GM10248 (cell line): Measurements from ENCODE around the gene MORN3.

Source experiments
- CTCF ChIA-PET: fragments of 300-600 bp; sonication (Branson Sonifier 250); formaldehyde crosslinking; extraction: SDS; loops from one replicate; lab custom pipeline; 2021; ENCODE audit warnings: antibody characterized with exemption; lab: Yijun Ruan, JAX
- POLR2A ChIA-PET: fragments of 350-650 bp; sonication (Branson Sonifier 250); formaldehyde crosslinking; extraction: SDS; loops from one replicate; lab custom pipeline; 2020; ENCODE audit warnings: antibody characterized with exemption; lab: Yijun Ruan, JAX
- DNase-seq: peaks from one replicate; pipeline ENCODE4 v3.0.0; 2012; ENCODE audit errors: extremely low spot score
- CTCF ChIP-seq: IDR thresholded peaks from 2 replicates; pipeline ENCODE4 v1.5.1; 2012; ENCODE audit warnings: mild to moderate bottlenecking, low read depth; ENCODE audit errors: extremely low read depth, missing control alignments, control extremely low read depth

The MORN3 gene

GRCh38 chr12:121656122-121656521 lies 13.3 kb downstream of the MORN3 start:
- TF ChIP-seq CTCF, result no peak
- ChIA-PET POLR2A (no interaction called here), CTCF (interaction anchor here (1.3 to 2.1 kb wide), 5 partner anchors 9 to 31 kb away, joined by 3 to 11 read pairs (median 4); partner anchors contain the start of gene MORN3)
- no peak for DNase-seq

- ChIA-PET CTCF (interaction anchor here (1.1 kb wide), 2 partner anchors 15 to 27 kb away, joined by 3 to 6 read pairs; no protein-coding TSS in a partner anchor), POLR2A (no interaction called here)
- no peak for DNase-seq
Measured at GRCh38 chr12:121653999-121654398, 15.5 kb downstream of the MORN3 start.

DNA sequence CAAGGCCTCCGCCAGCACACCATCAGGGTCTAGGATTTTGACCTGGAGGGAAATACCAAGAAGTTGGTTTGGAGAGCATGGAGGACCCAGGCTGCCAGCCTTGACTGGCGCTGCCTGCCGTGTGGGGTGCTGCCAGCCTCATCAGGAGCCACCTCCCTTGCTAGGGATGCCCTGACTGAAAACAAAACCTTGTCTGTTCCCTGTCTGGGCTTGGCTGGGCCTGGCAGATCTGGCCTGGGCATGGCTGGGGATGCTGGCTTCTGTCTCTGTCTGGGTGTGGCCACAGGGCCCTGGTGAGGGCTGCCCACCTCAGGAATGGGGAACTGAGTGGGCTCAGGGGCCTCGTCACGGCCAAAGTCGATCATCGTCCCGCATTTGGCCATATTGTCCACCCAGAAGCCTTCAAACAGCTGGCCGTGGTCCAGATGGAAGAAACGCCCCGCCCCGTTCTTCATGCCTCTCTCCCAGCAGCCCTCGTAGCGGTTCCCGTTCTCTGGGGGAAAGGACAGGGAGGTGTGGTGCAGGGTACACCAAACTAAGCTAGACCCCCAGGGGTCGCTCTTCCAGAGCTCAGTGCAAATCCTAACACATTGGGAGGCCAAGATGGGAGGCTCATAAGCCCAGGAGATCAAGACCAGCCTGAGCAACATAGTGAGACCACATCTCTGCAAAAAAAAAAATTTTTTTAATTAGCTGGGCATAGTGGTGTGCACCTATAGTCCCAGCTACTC lies 16.5 kb downstream of the MORN3 start:
- DNase-seq, result no peak
- TF ChIP-seq CTCF, result no peak
- ChIA-PET POLR2A (interaction anchor here (0.5 to 1.0 kb wide), 3 partner anchors 11 to 563 kb away, joined by 3 to 4 read pairs (median 3); no protein-coding TSS in a partner anchor), CTCF (interaction anchor here (1.1 kb wide), 2 partner anchors 14 to 100 kb away, joined by 3 to 6 read pairs; no protein-coding TSS in a partner anchor)

More at GRCh38 chr12:121653999-121654398, 15.5 kb downstream of the MORN3 start:
- no peak for TF ChIP-seq CTCF

DNA sequence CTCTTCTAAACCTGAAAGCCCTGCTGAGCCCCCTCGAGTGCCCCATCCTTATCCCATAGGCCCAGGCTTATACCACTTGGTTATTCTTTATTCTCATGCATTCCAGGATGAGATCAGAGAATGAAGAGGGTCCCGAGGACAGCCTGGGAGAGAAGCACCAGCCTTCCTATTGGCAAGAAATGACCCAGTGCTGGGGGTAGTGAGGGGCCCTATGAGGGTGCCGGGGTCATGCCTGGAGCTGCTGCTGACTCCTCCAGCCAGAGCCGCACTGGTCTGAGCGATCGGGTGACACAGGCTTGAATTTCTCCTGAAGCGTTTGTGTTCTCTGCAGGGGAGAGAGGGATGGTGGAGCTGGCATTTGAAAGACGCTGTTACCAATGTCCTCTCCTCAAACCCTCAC lies 18.1 kb downstream of the MORN3 start:
- ChIA-PET CTCF (interaction anchor here (0.6 to 2.4 kb wide), 6 partner anchors 15 to 353 kb away, joined by 3 to 5 read pairs (median 4); partner anchors contain the start of genes ORAI1 and RHOF), POLR2A (interaction anchor here (0.8 kb wide), 1 partner anchor 20 kb away, joined by 3 read pairs; no protein-coding TSS in a partner anchor)
- DNase-seq, result no peak
- no peak for TF ChIP-seq CTCF

GRCh38 chr12:121649819-121650353 lies 19.6 kb downstream of the MORN3 start:
- no peak for TF ChIP-seq CTCF
- ChIA-PET CTCF (interaction anchor here (0.7 to 2.4 kb wide), 2 partner anchors 19 to 144 kb away, joined by 4 to 5 read pairs; partner anchors contain the start of gene RHOF), POLR2A (no interaction called here)
- no peak for DNase-seq

GRCh38 chr12:121649322-121649721 lies 20.1 kb downstream of the MORN3 start:
- TF ChIP-seq CTCF, result no peak
- DNase-seq, result no peak
- ChIA-PET POLR2A (interaction anchor here (0.6 kb wide), 1 partner anchor 89 kb away, joined by 6 read pairs; no protein-coding TSS in a partner anchor), CTCF (interaction anchor here (0.7 to 1.1 kb wide), 3 partner anchors 12 to 149 kb away, joined by 3 to 4 read pairs (median 4); no protein-coding TSS in a partner anchor)
